Neuron (in vitro differentiated cells): Measurements from ENCODE around the gene INSIG1.

Experiments
- H2AFZ ChIP-seq: one replicate; pipeline ENCODE4 v1.6.1; 2013; ENCODE audit warnings: low read depth, mild to moderate bottlenecking, inconsistent platforms, low read length, moderate library complexity
- H3K27me3 ChIP-seq: one replicate; pipeline ENCODE4 v1.6.1; 2013; ENCODE audit warnings: low read length; ENCODE audit not compliant: insufficient read depth
- H3K36me3 ChIP-seq: one replicate; pipeline ENCODE4 v1.6.1; 2013; ENCODE audit warnings: low read length; ENCODE audit not compliant: insufficient read depth
- H3K4me1 ChIP-seq: one replicate; pipeline ENCODE4 v1.6.1; 2013; ENCODE audit warnings: low read length; ENCODE audit not compliant: insufficient read depth
- H3K4me3 ChIP-seq: 2 replicates; pipeline ENCODE4 v1.5.1; 2013; ENCODE audit warnings: mild to moderate bottlenecking, low read length, moderate library complexity
- H3K9me3 ChIP-seq: one replicate; pipeline ENCODE4 v1.6.1; 2013; ENCODE audit warnings: low read length

Gene INSIG1

GRCh38 chr7:155283565-155284194 is 14.0 kb upstream of the INSIG1 start:
- Histone ChIP-seq H2AFZ (no peak overlapping the region), H3K4me3 (no peak overlapping the region), H3K4me1 (no peaks in the 10 kb centered on the region), H3K9me3 (no peaks in the 10 kb centered on the region), H3K27me3 (peaks cover under 1% of the 10 kb centered on the region), H3K36me3 (no peaks in the 10 kb centered on the region)

- Histone ChIP-seq H3K9me3 (no peaks in the 10 kb centered on the region), H3K27me3 (no peaks in the 10 kb centered on the region), H3K36me3 (no peaks in the 10 kb centered on the region), H2AFZ (no peak overlapping the region), H3K4me1 (no peaks in the 10 kb centered on the region), H3K4me3 (no peak overlapping the region)
Measured at GRCh38 chr7:155284496-155285274, 13.0 kb upstream of the INSIG1 start.

- Histone ChIP-seq H3K36me3 (no peaks in the 10 kb centered on the region), H3K4me1 (no peaks in the 10 kb centered on the region), H2AFZ (no peak overlapping the region), H3K9me3 (no peaks in the 10 kb centered on the region), H3K4me3 (no peak overlapping the region), H3K27me3 (peaks cover 3% of the 10 kb centered on the region)
Measured at GRCh38 chr7:155285423-155285822, 12.3 kb upstream of the INSIG1 start.

GRCh38 chr7:155285833-155286232 is 11.8 kb upstream of the INSIG1 start:
- peaks cover 3% of the 10 kb centered on the region for H3K27me3 ChIP-seq
- no peaks in the 10 kb centered on the region for H3K9me3 ChIP-seq
- H2AFZ ChIP-seq = no peak overlapping the region
- H3K4me1 ChIP-seq = no peaks in the 10 kb centered on the region
- no peak overlapping the region for H3K4me3 ChIP-seq
- no peaks in the 10 kb centered on the region for H3K36me3 ChIP-seq

GRCh38 chr7:155286686-155287085 is 11.0 kb upstream of the INSIG1 start:
- H3K4me3 ChIP-seq = no peak overlapping the region
- no peaks in the 10 kb centered on the region for H3K4me1 ChIP-seq
- H3K27me3 ChIP-seq = peaks cover 3% of the 10 kb centered on the region
- H2AFZ ChIP-seq = no peak overlapping the region
- H3K9me3 ChIP-seq = no peaks in the 10 kb centered on the region
- H3K36me3 ChIP-seq = no peaks in the 10 kb centered on the region

GRCh38 chr7:155287284-155287935 is 10.3 kb upstream of the INSIG1 start:
- Histone ChIP-seq H3K4me1 (no peaks in the 10 kb centered on the region), H2AFZ (no peak overlapping the region), H3K4me3 (no peak overlapping the region), H3K9me3 (no peaks in the 10 kb centered on the region), H3K36me3 (no peaks in the 10 kb centered on the region), H3K27me3 (peaks cover 3% of the 10 kb centered on the region)

- no peaks in the 10 kb centered on the region for H3K9me3 ChIP-seq
- H3K27me3 ChIP-seq = peaks cover 3% of the 10 kb centered on the region
- H3K4me3 ChIP-seq = no peak overlapping the region
- no peaks in the 10 kb centered on the region for H3K4me1 ChIP-seq
- H2AFZ ChIP-seq = no peak overlapping the region
- H3K36me3 ChIP-seq = no peaks in the 10 kb centered on the region
Measured at GRCh38 chr7:155288055-155288454, 9.6 kb upstream of the INSIG1 start.

- Histone ChIP-seq H3K9me3 (no peaks in the 10 kb centered on the region), H3K27me3 (peaks cover 3% of the 10 kb centered on the region), H3K4me1 (no peaks in the 10 kb centered on the region), H2AFZ (no peak overlapping the region), H3K36me3 (no peaks in the 10 kb centered on the region), H3K4me3 (no peak overlapping the region)
Measured at GRCh38 chr7:155289107-155289506, 8.6 kb upstream of the INSIG1 start.

GRCh38 chr7:155289949-155290501 is 7.7 kb upstream of the INSIG1 start:
- H3K36me3 ChIP-seq = no peaks in the 10 kb centered on the region
- H3K9me3 ChIP-seq = no peaks in the 10 kb centered on the region
- peaks cover 3% of the 10 kb centered on the region for H3K27me3 ChIP-seq
- no peaks in the 10 kb centered on the region for H3K4me1 ChIP-seq
- no peak overlapping the region for H2AFZ ChIP-seq
- H3K4me3 ChIP-seq = no peak overlapping the region

GRCh38 chr7:155291045-155291530 is 6.6 kb upstream of the INSIG1 start:
- no peak overlapping the region for H2AFZ ChIP-seq
- peaks cover 3% of the 10 kb centered on the region for H3K27me3 ChIP-seq
- H3K9me3 ChIP-seq = no peaks in the 10 kb centered on the region
- H3K4me1 ChIP-seq = no peaks in the 10 kb centered on the region
- H3K36me3 ChIP-seq = no peaks in the 10 kb centered on the region
- no peak overlapping the region for H3K4me3 ChIP-seq

GRCh38 chr7:155291729-155292128 is 5.9 kb upstream of the INSIG1 start:
- peaks cover 2% of the 10 kb centered on the region for H3K4me1 ChIP-seq
- peaks cover 3% of the 10 kb centered on the region for H3K27me3 ChIP-seq
- H3K9me3 ChIP-seq = no peaks in the 10 kb centered on the region
- H3K4me3 ChIP-seq = no peak overlapping the region
- H2AFZ ChIP-seq = no peak overlapping the region
- no peaks in the 10 kb centered on the region for H3K36me3 ChIP-seq

GRCh38 chr7:155292680-155293226 is 4.9 kb upstream of the INSIG1 start:
- Histone ChIP-seq H3K9me3 (no peaks in the 10 kb centered on the region), H3K36me3 (no peaks in the 10 kb centered on the region), H3K4me1 (peaks cover 4% of the 10 kb centered on the region), H3K4me3 (no peak overlapping the region), H2AFZ (no peak overlapping the region), H3K27me3 (peaks cover 3% of the 10 kb centered on the region)
